AG09319 (cell line): Measurements from ENCODE around the gene FAM20C.

Source experiments
- DNase-seq: peaks from one replicate; pipeline ENCODE4 v3.0.0-alpha.2; 2010; ENCODE audit warnings: low read depth; ENCODE audit errors: extremely low read depth
- TF ChIP-seq, protein P1 (sequence below): IDR thresholded peaks from 2 replicates; pipeline ENCODE4 v1.5.1; 2011; ENCODE audit warnings: low read depth, mild to moderate bottlenecking, inconsistent platforms, low read length, moderate library complexity

Gene FAM20C

GRCh38 chr7:165661-166337 is 26.6 kb upstream of the FAM20C start:
- DNase-seq, result no peak
- TF ChIP-seq, protein P1, sequence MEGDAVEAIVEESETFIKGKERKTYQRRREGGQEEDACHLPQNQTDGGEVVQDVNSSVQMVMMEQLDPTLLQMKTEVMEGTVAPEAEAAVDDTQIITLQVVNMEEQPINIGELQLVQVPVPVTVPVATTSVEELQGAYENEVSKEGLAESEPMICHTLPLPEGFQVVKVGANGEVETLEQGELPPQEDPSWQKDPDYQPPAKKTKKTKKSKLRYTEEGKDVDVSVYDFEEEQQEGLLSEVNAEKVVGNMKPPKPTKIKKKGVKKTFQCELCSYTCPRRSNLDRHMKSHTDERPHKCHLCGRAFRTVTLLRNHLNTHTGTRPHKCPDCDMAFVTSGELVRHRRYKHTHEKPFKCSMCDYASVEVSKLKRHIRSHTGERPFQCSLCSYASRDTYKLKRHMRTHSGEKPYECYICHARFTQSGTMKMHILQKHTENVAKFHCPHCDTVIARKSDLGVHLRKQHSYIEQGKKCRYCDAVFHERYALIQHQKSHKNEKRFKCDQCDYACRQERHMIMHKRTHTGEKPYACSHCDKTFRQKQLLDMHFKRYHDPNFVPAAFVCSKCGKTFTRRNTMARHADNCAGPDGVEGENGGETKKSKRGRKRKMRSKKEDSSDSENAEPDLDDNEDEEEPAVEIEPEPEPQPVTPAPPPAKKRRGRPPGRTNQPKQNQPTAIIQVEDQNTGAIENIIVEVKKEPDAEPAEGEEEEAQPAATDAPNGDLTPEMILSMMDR, result no peak

DNA sequence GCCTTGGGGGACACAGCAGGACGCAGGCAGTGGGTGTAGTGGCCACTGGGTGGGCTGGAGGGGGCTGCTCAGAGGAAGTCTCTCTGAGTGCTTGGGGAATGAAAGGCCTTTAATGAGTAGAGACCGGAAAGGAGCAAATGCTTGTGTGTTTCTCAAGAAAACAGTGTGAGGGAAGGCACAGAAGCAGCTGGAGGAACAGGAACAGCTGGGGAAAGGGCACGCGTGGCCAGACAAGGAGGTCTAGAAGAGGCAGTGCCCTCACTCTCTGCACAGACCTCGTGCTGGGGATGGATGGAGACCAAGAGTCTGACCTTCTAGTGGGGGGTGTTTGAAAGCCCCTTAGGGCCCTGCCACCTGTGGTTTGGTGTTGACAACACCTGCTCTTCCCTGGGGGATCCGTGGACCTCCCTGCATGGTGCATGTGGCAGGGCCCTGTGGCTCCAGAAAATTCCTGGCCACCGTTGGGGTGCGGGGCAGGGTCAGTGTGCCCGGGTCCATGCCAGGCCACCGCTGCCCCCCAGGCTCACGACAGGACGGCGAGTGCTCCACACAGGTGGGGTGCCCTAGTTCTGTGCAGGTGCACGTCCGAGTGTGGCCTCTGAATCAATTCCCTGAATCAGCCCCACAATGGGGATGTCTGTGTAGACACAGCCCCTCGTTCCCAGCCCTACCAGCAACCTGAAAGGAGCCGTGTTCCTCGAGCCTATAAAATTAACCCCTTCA is 25.9 kb upstream of the FAM20C start:
- no peak for DNase-seq
- TF ChIP-seq, protein P1, result no peak

DNA sequence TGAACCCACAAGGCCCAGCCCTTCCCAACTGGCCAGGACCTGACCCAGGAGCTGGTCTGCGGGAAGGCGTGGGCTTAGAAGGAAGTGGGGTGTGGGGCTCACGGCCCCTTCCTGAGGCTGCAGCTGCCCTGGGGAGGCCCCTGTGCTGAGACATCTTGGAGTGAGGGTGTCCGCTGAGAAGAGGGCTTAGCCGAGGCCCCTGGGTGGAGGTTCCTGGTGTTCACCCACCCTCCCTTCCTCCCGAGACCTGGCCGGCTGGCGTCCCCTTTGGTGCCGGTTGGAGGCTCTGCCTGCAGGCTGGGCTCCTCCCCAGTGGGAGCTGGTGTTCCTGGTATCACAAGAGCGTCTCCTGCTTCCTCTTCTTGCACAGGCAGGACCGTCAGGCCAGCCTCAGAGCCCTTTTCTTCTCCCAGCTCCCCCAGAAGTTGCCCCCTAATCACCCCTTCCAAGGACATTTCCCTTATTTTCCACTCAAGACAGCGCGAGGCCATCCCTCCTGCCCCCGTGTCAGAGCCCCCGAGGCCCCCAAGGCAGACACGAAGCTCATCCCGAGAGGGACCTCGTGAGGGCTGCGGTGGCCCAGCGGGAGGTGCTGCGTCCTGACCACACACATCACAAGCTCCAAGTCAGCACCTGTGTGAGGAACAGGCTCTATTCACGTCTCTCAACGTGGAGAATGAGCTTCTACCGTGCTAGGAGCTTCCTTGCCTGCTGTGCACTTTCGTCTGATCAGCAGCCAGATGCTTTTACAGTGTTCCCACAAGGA is 25.1 kb upstream of the FAM20C start:
- no peak for DNase-seq
- TF ChIP-seq, protein P1, result no peak

DNA sequence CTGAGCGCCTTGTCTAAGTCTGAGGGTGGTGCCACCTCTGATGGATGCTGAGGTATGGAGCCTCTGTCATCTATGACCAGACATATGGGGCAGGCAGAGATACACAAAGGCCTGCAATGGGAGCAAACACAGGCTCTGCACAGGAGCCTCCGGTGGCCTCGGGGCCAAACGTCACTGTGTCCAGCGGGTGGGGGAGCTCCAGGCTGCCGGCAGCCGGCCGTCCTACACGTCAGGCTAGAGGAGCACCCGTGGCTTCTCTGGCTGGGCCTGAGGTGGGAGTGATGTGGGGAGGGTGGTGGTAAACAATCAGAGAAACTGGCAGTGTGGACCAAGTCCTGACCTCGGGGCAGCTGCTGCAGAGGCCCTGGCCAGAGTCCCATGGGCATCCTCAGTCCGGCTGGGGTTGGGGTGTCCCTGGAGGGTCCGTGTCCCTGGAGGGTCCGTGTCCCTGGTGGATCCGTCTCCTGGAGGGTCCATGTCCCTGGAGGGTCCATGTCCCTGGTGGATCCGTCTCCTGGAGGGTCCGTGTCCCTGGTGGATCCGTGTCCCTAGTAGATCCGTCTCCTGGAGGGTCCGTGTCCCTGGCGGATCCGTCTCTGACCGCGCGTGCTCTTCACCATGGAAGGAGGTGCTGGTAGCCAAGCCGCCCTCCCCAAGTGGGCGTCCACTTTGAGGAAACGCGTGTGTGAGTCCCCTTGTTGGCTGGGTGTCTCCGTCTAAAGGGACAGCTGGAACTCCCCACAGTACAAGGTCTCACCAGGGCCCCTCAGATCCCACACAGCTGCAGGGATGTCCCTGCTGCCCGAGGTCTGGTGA is 24.2 kb upstream of the FAM20C start:
- no peak for DNase-seq
- TF ChIP-seq, protein P1, result no peak

GRCh38 chr7:169276-170172 is 22.8 kb upstream of the FAM20C start:
- no peak for DNase-seq
- TF ChIP-seq, protein P1, result no peak

- TF ChIP-seq, protein P1, result no peak
- no peak for DNase-seq
Observed at GRCh38 chr7:170551-171363, 21.6 kb upstream of the FAM20C start.
